ENCODE measurements around the gene ICAM4. TPM values are rescaled to one million over a fixed set of nuclear protein-coding genes. Genes with fewer than 3 reads are reported as not detected.
"Not testable (repeated sequence)": the region's sequence is repeated elsewhere in the genome, so short reads cannot be mapped to it uniquely, and the experiment has no call there.

Gene ICAM4
- total RNA-seq, 1 donor from 2014 or later: 0.16 TPM

DNA sequence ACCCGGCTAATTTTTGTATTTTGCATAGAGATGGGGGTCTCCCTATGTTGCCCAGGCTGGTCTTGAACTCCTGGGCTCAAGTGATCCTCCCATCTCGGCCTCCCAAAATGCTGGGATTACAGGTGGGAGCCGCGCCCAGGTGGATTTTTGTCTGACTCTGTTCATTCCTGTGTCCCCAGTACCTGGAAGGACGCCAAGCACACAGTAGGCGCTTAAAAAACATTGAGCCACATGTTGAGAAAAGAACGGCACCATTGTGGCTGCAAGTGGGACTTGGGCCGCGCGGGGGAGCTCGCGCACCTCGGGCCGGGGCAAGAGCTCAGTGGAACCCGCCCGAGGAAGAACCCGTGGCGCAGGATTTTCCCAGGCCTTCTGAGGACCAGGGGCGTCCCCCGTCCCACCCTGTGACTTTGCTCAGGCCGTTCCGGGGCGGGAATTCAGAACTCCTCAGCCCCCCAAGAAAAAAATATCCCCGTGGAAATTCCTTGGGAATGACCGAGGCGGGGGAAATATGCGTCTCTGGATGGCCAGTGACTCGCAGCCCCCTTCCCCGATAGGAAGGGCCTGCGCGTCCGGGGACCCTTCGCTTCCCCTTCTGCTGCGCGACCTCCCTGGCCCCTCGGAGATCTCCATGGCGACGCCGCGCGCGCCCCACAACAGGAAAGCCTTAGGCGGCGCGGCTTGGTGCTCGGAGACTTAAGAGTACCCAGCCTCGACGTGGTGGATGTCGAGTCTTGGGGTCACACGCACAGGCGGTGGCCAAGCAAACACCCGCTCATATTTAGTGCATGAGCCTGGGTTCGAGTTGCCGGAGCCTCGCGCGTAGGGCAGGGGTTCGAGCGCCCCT, 17.2 kb upstream of the ICAM4 start:
- DNase-seq: peak; percentile 34

- no peak for DNase-seq
Measured at GRCh38 chr19:10270180-10270615, 16.6 kb upstream of the ICAM4 start.

- peak; percentile 13 for DNase-seq
Measured at GRCh38 chr19:10270616-10271394, 15.9 kb upstream of the ICAM4 start, which contains the start of gene ICAM1. TSS of gene ICAM1 (plus strand) at chr19:10271120. CDS start at chr19:10271160, 40 bp downstream.

DNA sequence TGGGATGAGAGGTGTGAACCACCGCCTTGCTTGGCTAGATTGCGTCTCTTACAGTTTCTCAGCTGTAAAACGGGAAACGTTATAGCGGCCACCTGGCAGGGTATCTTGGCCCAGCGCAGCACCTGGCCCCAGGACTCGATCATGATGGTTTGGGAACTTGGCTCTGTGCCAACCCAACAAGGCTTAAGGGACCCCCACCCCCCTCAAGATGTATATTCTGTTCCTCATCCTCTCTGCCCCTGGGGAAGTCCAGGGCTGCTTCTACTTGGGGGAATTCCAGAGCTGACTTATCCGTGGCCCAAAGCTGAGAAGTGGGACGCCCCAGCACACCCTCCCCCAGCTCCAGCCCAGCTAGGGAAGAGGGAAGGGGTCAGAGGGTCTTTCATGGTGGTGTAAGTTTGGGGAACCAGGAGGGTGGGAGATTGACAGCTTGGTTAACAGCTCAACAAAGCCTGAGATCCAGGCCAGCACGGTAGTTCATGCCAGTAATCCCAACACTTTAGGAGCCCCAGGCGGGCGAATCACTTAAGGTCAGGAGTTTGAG, 15.1 kb upstream of the ICAM4 start:
- no peak for DNase-seq

- no peak for DNase-seq
Measured at GRCh38 chr19:10274589-10274988, 12.2 kb upstream of the ICAM4 start.

DNA sequence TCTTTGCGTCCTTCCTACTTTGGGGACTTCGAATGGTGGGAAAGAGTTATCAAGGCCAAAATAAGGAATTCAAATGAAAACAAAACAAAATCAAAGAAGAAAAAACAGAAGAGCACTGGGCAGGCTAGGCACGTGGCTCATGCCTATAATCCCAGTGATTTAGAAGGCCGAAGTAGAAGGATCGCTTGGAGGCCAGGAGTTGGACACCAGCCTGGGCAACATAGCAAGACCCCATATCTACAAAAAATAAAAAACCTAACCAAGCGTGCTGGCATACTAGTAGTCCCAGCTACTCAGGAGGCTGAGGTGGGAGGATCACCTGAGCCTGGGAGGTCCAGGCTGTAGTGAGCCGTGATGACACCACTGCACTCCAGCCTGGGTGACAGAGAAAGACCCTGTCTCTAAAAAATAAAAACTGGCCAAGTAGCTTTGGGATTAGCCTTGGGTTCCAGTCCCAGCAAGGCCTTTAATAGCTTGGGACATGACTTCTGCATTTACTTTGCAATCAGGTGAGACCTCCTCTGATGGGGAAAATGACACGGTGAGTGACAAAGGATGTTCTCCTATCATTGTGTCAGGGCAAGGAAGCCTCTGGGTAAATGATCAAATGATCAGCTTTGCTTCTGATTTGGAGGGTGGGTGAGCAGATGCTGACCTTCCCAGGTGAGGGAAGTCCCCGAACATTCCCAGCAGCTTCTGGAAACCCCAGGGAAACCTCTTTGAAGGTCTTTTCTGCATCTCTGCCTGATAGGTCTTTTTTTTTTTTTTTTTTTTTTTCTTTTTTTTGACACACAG, 8.8 kb upstream of the ICAM4 start:
- DNase-seq: no peak

DNA sequence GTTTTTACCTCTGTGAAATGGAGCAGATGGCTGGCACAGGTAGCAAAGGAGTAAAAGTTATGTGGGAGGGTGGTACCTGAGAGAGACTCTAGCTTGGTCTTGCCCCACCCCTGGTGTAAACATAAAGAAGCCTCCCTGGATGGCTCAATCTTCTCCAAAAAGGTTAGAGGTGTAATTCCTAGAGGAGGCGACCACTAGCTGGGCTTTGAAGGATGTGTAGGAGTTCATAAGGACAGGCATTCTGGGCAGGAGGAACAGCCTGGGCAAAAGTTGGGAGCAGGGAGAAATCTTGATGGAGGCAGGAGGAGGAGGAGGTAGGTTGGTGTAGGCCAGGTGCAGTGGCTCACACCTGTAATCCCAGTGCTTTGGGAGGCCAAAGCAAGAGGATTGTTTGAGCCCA, 7.8 kb upstream of the ICAM4 start:
- no peak for DNase-seq

- no peak for DNase-seq
Measured at GRCh38 chr19:10279737-10280442, 6.9 kb upstream of the ICAM4 start.

DNA sequence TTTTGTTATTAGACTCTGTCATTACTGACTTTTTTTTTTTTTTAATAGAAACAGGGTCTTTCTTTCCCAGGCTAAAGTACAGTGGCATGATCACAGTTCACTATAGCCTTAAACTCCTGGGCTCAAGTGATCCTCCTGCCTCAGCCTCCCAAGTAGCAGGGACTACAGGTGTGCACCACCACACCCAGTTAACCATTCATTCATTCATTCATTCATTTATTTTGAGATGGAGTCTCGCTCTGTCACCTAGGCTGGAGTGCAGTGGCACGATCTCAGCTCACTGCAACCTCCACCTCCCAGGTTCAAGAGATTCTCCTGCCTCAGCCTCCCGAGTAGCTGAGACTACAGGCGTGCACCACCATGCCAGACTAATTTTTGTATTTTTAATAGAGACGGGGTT, 4.7 kb upstream of the ICAM4 start:
- DNase-seq: not testable (repeated sequence)

DNA sequence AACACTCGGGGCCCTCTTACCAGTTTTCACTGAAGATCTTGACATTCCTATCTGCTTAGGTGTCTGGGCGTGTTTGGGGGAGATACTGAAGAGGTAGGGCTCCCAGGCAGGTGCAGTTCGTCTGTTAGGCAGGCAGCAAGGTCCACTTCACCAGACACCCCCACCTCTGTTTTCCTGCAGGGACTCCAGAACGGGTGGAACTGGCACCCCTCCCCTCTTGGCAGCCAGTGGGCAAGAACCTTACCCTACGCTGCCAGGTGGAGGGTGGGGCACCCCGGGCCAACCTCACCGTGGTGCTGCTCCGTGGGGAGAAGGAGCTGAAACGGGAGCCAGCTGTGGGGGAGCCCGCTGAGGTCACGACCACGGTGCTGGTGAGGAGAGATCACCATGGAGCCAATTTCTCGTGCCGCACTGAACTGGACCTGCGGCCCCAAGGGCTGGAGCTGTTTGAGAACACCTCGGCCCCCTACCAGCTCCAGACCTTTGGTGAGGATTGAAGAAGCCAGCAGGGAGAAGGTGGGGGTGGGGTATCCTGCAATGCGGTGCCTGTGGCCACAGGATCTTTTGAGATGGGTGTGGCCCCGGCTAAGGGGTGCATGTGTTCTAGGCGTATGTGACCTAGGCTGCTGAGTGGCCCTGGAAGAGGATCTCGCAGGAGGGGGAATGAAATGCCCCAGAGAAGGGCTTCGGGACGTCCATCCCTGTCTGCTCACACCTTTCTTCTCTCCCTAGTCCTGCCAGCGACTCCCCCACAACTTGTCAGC, 3.3 kb upstream of the ICAM4 start:
- DNase-seq: no peak

- DNase-seq: no peak
Measured at GRCh38 chr19:10284065-10284959, 2.4 kb upstream of the ICAM4 start.

DNA sequence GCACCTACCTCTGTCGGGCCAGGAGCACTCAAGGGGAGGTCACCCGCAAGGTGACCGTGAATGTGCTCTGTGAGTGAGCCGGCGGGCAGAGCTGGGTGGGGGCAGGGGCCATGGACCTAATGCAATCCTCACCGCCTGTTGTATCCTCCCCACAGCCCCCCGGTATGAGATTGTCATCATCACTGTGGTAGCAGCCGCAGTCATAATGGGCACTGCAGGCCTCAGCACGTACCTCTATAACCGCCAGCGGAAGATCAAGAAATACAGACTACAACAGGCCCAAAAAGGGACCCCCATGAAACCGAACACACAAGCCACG, 1.8 kb upstream of the ICAM4 start:
- no peak for DNase-seq

DNA sequence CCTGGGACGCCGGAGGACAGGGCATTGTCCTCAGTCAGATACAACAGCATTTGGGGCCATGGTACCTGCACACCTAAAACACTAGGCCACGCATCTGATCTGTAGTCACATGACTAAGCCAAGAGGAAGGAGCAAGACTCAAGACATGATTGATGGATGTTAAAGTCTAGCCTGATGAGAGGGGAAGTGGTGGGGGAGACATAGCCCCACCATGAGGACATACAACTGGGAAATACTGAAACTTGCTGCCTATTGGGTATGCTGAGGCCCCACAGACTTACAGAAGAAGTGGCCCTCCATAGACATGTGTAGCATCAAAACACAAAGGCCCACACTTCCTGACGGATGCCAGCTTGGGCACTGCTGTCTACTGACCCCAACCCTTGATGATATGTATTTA, 1.4 kb upstream of the ICAM4 start:
- DNase-seq: no peak

GRCh38 chr19:10288662-10289166, 2.0 kb downstream of the ICAM4 start:
- peak; percentile 11 for DNase-seq

GRCh38 chr19:10289167-10289835, 2.5 kb downstream of the ICAM4 start:
- DNase-seq: peak; percentile 48

DNA sequence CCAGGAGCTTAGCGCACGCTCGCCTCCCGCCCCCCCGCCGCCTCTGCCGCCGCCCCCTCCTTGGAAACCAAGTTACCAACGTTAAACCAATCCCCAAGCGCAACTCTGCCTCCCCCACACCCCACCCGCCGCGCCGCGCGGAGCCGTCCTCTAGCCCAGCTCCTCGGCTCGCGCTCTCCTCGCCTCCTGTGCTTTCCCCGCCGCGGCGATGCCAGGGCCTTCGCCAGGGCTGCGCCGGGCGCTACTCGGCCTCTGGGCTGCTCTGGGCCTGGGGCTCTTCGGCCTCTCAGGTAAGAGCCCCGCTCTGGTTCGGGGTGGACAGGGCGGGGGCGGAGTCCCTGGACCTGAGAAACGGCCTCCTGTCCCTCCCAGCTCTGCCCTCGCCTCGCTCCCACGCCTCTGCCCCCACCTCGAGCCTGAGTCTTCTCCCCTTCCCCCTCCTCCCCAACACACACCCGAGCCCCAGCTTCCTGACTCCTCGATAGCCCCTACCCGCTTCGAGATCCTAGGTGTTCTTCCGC, 3.1 kb downstream of the ICAM4 start, which contains the start of gene ICAM5:
ICAM5 (plus strand) TSS at position 117 of the 521 bp plus-strand sequence; CDS start at position 209, 92 bp downstream.
- DNase-seq: peak; percentile 54

DNA sequence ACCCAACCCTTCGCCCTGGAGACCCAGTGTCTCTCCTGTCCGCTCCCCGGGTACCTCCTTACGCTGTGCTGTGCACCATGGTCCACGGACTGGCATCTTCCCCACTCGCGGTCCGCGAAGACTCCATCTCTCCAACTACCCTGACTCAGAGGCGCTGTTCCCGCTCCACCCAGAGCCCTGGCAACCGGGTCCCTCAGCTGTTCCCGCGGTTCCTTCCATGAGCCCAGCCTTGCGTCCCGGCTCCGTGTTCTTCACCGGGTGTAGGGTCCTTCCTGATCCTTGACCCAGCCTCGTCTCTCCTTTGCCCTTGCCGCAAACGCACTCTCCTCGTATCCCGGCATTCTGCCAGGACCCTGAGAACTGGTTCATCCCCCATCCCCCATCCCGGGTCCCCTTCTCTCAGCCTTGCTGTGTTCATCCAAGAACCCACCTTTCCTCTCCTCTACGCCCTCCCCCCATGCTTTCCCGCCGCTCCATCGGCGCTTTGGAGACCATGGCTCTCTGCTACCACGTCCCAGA, 3.7 kb downstream of the ICAM4 start:
- no peak for DNase-seq

DNA sequence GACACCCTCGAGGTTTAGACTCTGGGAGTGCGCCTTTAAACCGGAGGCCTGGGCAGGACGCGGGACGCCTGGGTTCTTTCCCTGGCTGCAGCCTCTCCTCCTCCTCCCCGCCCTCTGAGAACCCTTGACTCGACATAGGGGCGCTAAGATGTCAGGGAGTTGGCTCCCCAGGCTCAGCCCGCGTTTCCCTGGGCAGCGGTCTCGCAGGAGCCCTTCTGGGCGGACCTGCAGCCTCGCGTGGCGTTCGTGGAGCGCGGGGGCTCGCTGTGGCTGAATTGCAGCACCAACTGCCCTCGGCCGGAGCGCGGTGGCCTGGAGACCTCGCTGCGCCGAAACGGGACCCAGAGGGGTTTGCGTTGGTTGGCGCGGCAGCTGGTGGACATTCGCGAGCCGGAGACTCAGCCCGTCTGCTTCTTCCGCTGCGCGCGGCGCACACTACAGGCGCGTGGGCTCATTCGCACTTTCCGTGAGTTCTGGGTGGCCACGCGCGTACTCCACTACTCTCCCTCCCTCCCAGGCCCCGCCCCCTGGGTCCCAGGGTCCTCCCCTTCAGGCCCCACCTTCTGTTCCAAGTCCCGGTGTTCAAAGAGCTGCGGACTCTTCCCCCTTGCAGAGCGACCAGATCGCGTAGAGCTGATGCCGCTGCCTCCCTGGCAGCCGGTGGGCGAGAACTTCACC, 4.3 kb downstream of the ICAM4 start:
- no peak for DNase-seq
